Thoracic aorta (tissue), 2 donors: ENCODE data around the gene SPATA13. TPM values are rescaled to one million over a fixed set of nuclear protein-coding genes. Genes with fewer than 3 reads are reported as not detected.

Experiments used
- ATAC-seq: fragments of 150-250 bp; one replicate; pipeline ENCODE4 v1.8.0; 2017; ENCODE audit warnings: low read depth; ENCODE audit not compliant: insufficient number of reproducible peaks, low FRiP score
- DNase-seq: peaks from one replicate; pipeline ENCODE4 v3.0.0-alpha.2; 2020; ENCODE audit warnings: low spot score
- H3K27ac ChIP-seq, 2 donors: fragments of 200-600 bp; sonication (generic); 1 replicate in 1 of 2; 2 replicates in 1 of 2; pipeline ENCODE4 v1.5.1; 2016; ENCODE audit warnings: mild to moderate bottlenecking in 2 of 2, moderate library complexity in 2 of 2
- H3K27me3 ChIP-seq: fragments of 200-600 bp; sonication (generic); replicated peaks from 2 replicates; pipeline ENCODE4 v1.6.0; 2016; ENCODE audit warnings: mild to moderate bottlenecking; ENCODE audit not compliant: insufficient read depth
- H3K36me3 ChIP-seq: fragments of 200-600 bp; sonication (generic); one replicate; pipeline ENCODE4 v1.5.1; 2016
- H3K4me1 ChIP-seq, 2 donors: fragments of 200-600 bp; sonication (generic); 1 replicate in 1 of 2; 2 replicates in 1 of 2; pipeline versions ENCODE4 v1.5.1 to v1.6.0; 2016; ENCODE audit warnings: low read depth in 2 of 2, mild to moderate bottlenecking in 1 of 2; ENCODE audit not compliant: control insufficient read depth in 1 of 2
- H3K4me3 ChIP-seq: fragments of 200-600 bp; sonication (generic); 2 replicates; pipeline ENCODE4 v1.5.1; 2016; ENCODE audit warnings: mild to moderate bottlenecking
- H3K9me3 ChIP-seq: fragments of 200-600 bp; sonication (generic); 2 replicates; pipeline ENCODE4 v1.5.1; 2016
- CTCF ChIP-seq: fragments of 200-600 bp; sonication (generic); IDR thresholded peaks from one replicate; pipeline ENCODE4 v1.5.1; 2019; ENCODE audit warnings: antibody characterized with exemption
- total RNA-seq, 2 donors: library from RNA; depleted of rRNA; stranded (reverse); fragments of >200 nt; gene quantifications; one replicate each; pipeline versions ENCODE4 v1.1.0 to v1.2.3, GENCODE V29; 2016

SPATA13 gene
- total RNA-seq, 2 donors from 2014 or later, result 14.5 to 33.4 TPM

DNA sequence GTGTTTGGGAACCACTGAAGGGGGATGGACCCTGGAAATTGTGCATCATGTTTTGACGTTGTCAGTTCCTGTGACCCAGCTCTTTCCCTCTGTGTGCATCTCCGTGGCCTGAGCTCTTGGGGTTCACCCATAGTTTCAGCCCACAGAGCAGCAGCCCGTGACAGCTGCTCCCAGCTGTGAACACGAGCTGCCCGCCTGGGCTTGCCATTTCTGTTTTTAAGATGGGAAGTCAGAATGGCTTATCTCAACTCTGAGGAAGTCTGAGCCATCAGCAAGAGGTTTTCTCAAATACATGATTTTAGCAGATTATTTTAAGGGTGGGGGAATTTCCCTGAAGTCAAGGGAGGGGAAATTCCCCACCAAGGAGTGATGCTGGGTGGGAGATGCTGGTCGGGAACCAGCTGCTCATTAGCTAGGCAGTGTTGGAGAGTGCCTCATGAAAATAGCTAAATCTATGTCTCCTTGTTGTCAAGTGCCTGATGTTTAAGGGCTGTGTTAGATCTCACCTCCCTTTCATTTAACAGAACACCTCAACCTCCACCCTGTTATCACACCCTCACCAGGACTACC lies 114.0 kb downstream of the SPATA13 start:
- Histone ChIP-seq H3K27ac (no peak overlapping the region), H3K9me3 (no peaks in the 10 kb centered on the region), H3K4me1 (peaks cover 9 to 28% of the 10 kb centered on the region in 2 donors), H3K36me3 (no peaks in the 10 kb centered on the region), H3K4me3 (no peak overlapping the region), H3K27me3 (no peaks in the 10 kb centered on the region)
- DNase-seq (no peak), ATAC-seq (no peak)
- TF ChIP-seq CTCF, result no peak

DNA sequence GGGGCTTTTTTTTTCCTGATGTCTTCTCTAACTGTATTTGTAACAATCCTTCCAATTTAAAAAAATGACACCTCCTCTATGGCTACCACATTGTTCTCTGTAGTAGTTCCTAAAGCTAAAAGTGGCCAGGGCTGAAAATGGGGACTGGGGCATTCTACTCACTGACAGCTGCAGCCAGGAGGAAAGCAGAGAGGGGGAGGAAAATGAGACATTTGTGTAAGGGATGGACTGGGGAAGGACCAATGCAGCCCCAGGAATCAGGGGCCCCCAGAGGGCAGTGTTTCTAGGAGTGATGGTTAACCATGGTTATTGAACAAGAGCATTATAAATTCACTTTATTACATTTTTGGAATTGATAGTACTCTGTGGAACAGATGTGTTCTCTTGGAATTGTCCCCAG lies 114.5 kb downstream of the SPATA13 start:
- no peak overlapping the region for H3K27ac ChIP-seq

GRCh38 chr13:24276306-24276705 lies 115.8 kb downstream of the SPATA13 start:
- DNase-seq, result no peak
- Histone ChIP-seq H3K4me1 (peaks cover 9 to 18% of the 10 kb centered on the region in 2 donors), H3K4me3 (no peak overlapping the region), H3K36me3 (no peaks in the 10 kb centered on the region), H3K9me3 (no peaks in the 10 kb centered on the region), H3K27ac (no peak overlapping the region), H3K27me3 (no peaks in the 10 kb centered on the region)
- no peak for ATAC-seq
- no peak for TF ChIP-seq CTCF

More for the DNA sequence above, 114.5 kb downstream of the SPATA13 start:
- peaks cover 9 to 28% of the 10 kb centered on the region in 2 donors for H3K4me1 ChIP-seq
- no peaks in the 10 kb centered on the region for H3K27me3 ChIP-seq
- ATAC-seq (no peak), DNase-seq (no peak)
- H3K4me3 ChIP-seq, result no peak overlapping the region
- H3K36me3 ChIP-seq, result no peaks in the 10 kb centered on the region
- no peak for TF ChIP-seq CTCF
- no peaks in the 10 kb centered on the region for H3K9me3 ChIP-seq

DNA sequence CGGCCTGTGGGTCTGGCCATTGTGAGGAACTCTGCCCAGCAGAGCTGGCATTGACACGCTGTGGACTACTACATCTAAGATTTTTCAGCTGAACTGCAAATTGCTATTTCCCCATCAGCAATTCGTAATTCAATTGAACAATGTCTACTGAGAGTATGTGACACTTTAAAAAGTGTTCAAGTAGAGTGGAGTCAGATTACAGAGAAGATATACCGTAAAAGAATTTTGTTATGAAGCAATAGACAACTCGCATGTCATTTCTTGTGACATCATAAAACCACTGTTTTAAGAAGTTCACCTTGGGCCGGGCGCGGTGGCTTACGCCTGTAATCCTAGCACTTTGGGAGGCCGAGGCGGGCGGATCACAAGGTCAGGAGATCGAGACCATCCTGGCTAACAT lies 116.3 kb downstream of the SPATA13 start:
- Histone ChIP-seq H3K4me1 (peaks cover 9 to 13% of the 10 kb centered on the region in 2 donors), H3K4me3 (no peak overlapping the region), H3K36me3 (no peaks in the 10 kb centered on the region), H3K9me3 (no peaks in the 10 kb centered on the region), H3K27ac (no peak overlapping the region), H3K27me3 (no peaks in the 10 kb centered on the region)
- ATAC-seq (no peak), DNase-seq (no peak)
- TF ChIP-seq CTCF, result no peak

DNA sequence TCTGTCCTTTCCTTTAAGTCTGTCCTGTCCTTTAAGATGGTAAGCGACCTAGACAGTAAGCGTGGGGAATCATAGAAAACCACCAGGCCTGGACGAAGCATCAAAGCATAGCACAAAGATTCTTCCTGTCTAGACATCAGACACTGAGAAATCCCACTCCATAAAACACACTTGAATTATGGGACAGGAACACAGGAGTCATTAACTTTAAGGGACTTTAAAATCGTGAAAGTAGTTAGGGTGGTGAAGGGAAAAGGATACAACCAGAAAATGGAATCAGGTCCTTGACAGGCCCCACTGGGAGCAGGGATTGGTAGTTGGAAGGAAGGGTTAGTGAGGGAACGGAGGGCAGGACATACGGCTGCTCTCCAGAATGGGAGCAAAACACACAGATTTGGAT lies 117.2 kb downstream of the SPATA13 start:
- Histone ChIP-seq H3K27me3 (no peaks in the 10 kb centered on the region), H3K27ac (no peak overlapping the region), H3K4me1 (peaks cover 1 to 5% of the 10 kb centered on the region in 2 donors), H3K9me3 (no peaks in the 10 kb centered on the region), H3K4me3 (no peak overlapping the region), H3K36me3 (no peaks in the 10 kb centered on the region)
- DNase-seq, result no peak
- no peak for TF ChIP-seq CTCF
- ATAC-seq, result no peak
